PC-3 (cell line): ENCODE measurements around the gene MYO16. TPM values are rescaled to one million over a fixed set of nuclear protein-coding genes. Genes with fewer than 3 reads are reported as not detected.

Experiments used
- ATAC-seq: fragments of 200-7000 bp; cut with Tn5 transposase; 2 replicates; pipeline ENCODE4 v1.9.1; 2020; ENCODE audit warnings: mild to moderate bottlenecking, moderate library complexity
- BruUV-seq: library from RNA; stranded (reverse); fragments of 400-500 nt; replicated peaks from 2 replicates; lab custom pipeline; 2021; lab: Mats Ljungman, UMichigan
- CTCF ChIA-PET: fragments of 300-600 bp; sonication (Branson Sonifier 250); formaldehyde crosslinking; loops from one replicate; lab custom pipeline; 2022; ENCODE audit warnings: antibody characterized with exemption; lab: Charles Lee
- POLR2A ChIA-PET: fragments of 300-600 bp; sonication (Branson Sonifier 250); formaldehyde crosslinking; loops from one replicate; lab custom pipeline; 2022; ENCODE audit warnings: antibody characterized with exemption; ENCODE audit not compliant: unreplicated experiment; lab: Charles Lee
- DNase-seq: peaks from one replicate; pipeline ENCODE4 v3.0.0-alpha.2; 2015
- H2AFZ ChIP-seq: fragments of 300-600 bp; sonication (generic); 2 replicates; pipeline ENCODE4 v1.6.0; 2016; ENCODE audit warnings: antibody characterized with exemption, low read length
- H3F3A ChIP-seq: fragments of 300-600 bp; sonication (generic); one replicate; pipeline ENCODE4 v1.6.0; 2017; ENCODE audit warnings: antibody characterized with exemption, low read length, control low read depth, mild to moderate bottlenecking; ENCODE audit not compliant: unreplicated experiment
- H3K27ac ChIP-seq: fragments of 300-600 bp; sonication (generic); 2 replicates; pipeline ENCODE4 v1.5.1; 2016; ENCODE audit warnings: mild to moderate bottlenecking, low read length
- H3K27me3 ChIP-seq: fragments of 300-600 bp; sonication (generic); 2 replicates; pipeline ENCODE4 v1.6.1; 2016; ENCODE audit warnings: low read length, mixed read lengths
- H3K36me3 ChIP-seq: fragments of 300-600 bp; sonication (generic); 2 replicates; pipeline ENCODE4 v1.6.1; 2016; ENCODE audit warnings: low read depth, mixed run types, low read length, mixed read lengths
- H3K4me1 ChIP-seq: fragments of 300-600 bp; sonication (generic); 2 replicates; pipeline ENCODE4 v1.5.1; 2016; ENCODE audit warnings: low read length; ENCODE audit not compliant: insufficient read depth
- H3K4me2 ChIP-seq: fragments of 300-600 bp; sonication (generic); 2 replicates; pipeline ENCODE4 v1.6.0; 2016; ENCODE audit warnings: low read length
- H3K4me3 ChIP-seq: fragments of 300-600 bp; sonication (generic); 2 replicates; pipeline ENCODE4 v1.5.1; 2016; ENCODE audit warnings: mild to moderate bottlenecking, low read length, mixed read lengths
- H3K79me2 ChIP-seq: fragments of 300-600 bp; sonication (generic); 2 replicates; pipeline ENCODE4 v1.6.1; 2017; ENCODE audit warnings: low read length, mixed read lengths
- H3K9ac ChIP-seq: fragments of 300-600 bp; sonication (generic); 2 replicates; pipeline ENCODE4 v1.6.0; 2016; ENCODE audit warnings: mild to moderate bottlenecking, low read length
- H3K9me2 ChIP-seq: fragments of 300-600 bp; sonication (generic); replicated peaks from 2 replicates; pipeline ENCODE4 v1.6.1; 2016; ENCODE audit warnings: mixed run types, low read length, mixed read lengths
- H3K9me3 ChIP-seq: fragments of 300-600 bp; sonication (generic); 2 replicates; pipeline ENCODE4 v1.6.1; 2016; ENCODE audit warnings: low read length, mixed read lengths
- H4K20me1 ChIP-seq: fragments of 300-600 bp; sonication (generic); 2 replicates; pipeline ENCODE4 v1.6.1; 2016; ENCODE audit warnings: low read length, mixed read lengths
- EZH2 ChIP-seq: fragments of 300-600 bp; sonication (generic); IDR thresholded peaks from one replicate; pipeline ENCODE4 v1.6.1; 2017; ENCODE audit warnings: antibody characterized with exemption, mild to moderate bottlenecking, low read length; ENCODE audit not compliant: unreplicated experiment
- EZH2phosphoT487 ChIP-seq: fragments of 300-600 bp; sonication (generic); IDR thresholded peaks from 2 replicates; pipeline ENCODE4 v1.6.1; 2018; ENCODE audit warnings: mild to moderate bottlenecking, antibody characterized with exemption, low read length, borderline replicate concordance
- intact Hi-C: fragments of 100-400 bp; cut with micrococcal nuclease; formaldehyde crosslinking; loops from 2 replicates; pipeline ENCODE4 v1.9.0; 2023
- total RNA-seq: library from RNA; depleted of rRNA; stranded (reverse); fragments of >200 nt; gene quantifications from 2 replicates; pipeline ENCODE4 v1.2.3, GENCODE V29; 2014
- TF ChIP-seq, protein P1 (sequence below): fragments of 300-600 bp; sonication (generic); conservative IDR thresholded peaks from 2 replicates; pipeline ENCODE4 v1.5.1; 2017; ENCODE audit warnings: antibody characterized with exemption, low read depth, mild to moderate bottlenecking, low read length

MYO16 gene
- total RNA-seq, 1 experiment from 2014 or later = not detected

DNA sequence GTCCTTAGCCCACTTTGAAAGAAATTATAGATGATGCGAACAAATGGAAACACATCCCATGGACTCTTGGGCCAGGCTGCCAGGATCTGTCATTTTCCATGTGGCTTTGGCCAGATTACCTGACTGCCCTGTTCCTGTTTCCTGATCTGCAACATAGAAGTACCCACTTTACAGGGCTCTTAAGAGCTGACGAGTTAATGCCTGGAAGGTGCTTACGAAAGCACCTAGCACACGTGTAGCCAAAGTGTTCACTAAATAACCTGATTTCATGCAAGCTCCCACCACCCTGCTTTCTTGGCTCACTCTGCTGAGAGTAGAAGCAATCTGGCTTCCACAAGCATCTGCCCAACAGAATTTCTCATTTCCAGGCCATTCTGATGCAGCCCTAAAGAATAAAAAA lies 575.2 kb downstream of the MYO16 start:
- POLR2A ChIA-PET = no interaction called here
- no peaks in the 10 kb centered on the region for H3K36me3 ChIP-seq

DNA sequence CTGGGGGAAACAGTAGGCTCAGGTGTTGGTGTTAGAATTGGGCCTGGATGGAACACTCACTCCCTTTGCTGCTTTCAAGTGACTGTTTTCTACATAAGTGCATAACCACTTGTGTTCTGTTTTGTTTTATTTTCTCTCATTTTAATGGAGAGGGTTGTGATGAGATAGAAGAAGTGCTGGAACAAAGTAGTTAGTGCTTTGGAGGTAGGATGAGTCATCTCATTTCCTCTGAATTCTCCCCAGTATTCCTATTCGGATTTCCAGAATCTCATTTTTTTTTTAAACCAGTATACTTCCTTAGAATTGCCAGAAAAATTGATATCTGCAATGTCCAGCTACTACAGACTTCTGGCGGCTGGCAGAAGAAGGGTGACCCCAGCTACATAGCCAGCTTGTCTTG lies 575.9 kb downstream of the MYO16 start:
- no peak overlapping the region for H3K9ac ChIP-seq
- no peak overlapping the region for H3K4me2 ChIP-seq
- DNase-seq (no peak), ATAC-seq (0 out of 2 replicates have a peak, but pooled peaks have one; percentile 38)
- H3K9me2 ChIP-seq = no peaks in the 10 kb centered on the region
- no peaks in the 10 kb centered on the region for H4K20me1 ChIP-seq
- peaks cover 15% of the 10 kb centered on the region for H3K4me1 ChIP-seq
- H3K36me3 ChIP-seq = no peaks in the 10 kb centered on the region
- H3K79me2 ChIP-seq = no peaks in the 10 kb centered on the region
- H3K27me3 ChIP-seq = no peaks in the 10 kb centered on the region
- H3F3A ChIP-seq = no peaks in the 10 kb centered on the region
- H2AFZ ChIP-seq = no peak overlapping the region
- no TSS peak for BruUV-seq
- ChIA-PET CTCF (no interaction called here), POLR2A (no interaction called here)
- H3K4me3 ChIP-seq = no peak overlapping the region
- H3K27ac ChIP-seq = no peak overlapping the region
- H3K9me3 ChIP-seq = no peaks in the 10 kb centered on the region
- TF ChIP-seq, protein P1, sequence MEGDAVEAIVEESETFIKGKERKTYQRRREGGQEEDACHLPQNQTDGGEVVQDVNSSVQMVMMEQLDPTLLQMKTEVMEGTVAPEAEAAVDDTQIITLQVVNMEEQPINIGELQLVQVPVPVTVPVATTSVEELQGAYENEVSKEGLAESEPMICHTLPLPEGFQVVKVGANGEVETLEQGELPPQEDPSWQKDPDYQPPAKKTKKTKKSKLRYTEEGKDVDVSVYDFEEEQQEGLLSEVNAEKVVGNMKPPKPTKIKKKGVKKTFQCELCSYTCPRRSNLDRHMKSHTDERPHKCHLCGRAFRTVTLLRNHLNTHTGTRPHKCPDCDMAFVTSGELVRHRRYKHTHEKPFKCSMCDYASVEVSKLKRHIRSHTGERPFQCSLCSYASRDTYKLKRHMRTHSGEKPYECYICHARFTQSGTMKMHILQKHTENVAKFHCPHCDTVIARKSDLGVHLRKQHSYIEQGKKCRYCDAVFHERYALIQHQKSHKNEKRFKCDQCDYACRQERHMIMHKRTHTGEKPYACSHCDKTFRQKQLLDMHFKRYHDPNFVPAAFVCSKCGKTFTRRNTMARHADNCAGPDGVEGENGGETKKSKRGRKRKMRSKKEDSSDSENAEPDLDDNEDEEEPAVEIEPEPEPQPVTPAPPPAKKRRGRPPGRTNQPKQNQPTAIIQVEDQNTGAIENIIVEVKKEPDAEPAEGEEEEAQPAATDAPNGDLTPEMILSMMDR = no peak
- TF ChIP-seq EZH2phosphoT487 = no peak
- no peak for TF ChIP-seq EZH2
- intact Hi-C loops = no loop called here

More for the DNA sequence above, 575.2 kb downstream of the MYO16 start:
- Histone ChIP-seq H3K4me1 (peaks cover 8% of the 10 kb centered on the region), H4K20me1 (no peaks in the 10 kb centered on the region), H3K79me2 (no peaks in the 10 kb centered on the region), H2AFZ (no peak overlapping the region), H3K9me2 (no peaks in the 10 kb centered on the region), H3K4me3 (no peak overlapping the region), H3K9me3 (no peaks in the 10 kb centered on the region), H3K9ac (no peak overlapping the region), H3K27ac (no peak overlapping the region), H3K27me3 (no peaks in the 10 kb centered on the region), H3K4me2 (no peak overlapping the region), H3F3A (no peaks in the 10 kb centered on the region)
- DNase-seq (no peak), ATAC-seq (no peak)
- intact Hi-C loops = no loop called here
- CTCF ChIA-PET = no interaction called here
- BruUV-seq = no TSS peak
- no peak for TF ChIP-seq EZH2phosphoT487
- no peak for TF ChIP-seq EZH2
- TF ChIP-seq, protein P1 = no peak

DNA sequence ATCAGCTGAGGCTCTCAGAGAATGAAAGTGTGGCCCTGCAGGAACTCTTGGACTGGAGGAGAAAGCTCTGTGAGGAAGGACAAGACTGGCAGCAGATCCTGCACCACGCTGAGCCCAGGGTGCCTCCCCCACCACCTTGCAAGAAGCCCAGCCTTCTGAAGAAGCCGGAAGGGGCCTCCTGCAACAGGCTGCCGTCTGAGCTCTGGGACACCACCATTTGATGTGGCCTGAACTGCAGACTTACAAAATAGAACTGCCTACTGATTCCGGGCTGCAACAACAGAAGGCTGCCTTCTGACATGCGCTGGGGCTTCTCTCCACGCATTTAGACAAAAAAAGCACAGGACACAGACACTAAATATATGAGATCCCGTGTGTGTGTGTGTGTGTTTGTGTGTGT lies 577.2 kb downstream of the MYO16 start:
- no peak overlapping the region for H2AFZ ChIP-seq
- POLR2A ChIA-PET = no interaction called here
- no peaks in the 10 kb centered on the region for H4K20me1 ChIP-seq
- peaks cover 28% of the 10 kb centered on the region for H3K4me1 ChIP-seq
- H3K9ac ChIP-seq = no peak overlapping the region
- H3K79me2 ChIP-seq = no peaks in the 10 kb centered on the region
- H3K9me2 ChIP-seq = no peaks in the 10 kb centered on the region
- TF ChIP-seq, protein P1 = no peak
- no peak for TF ChIP-seq EZH2
- no peak for TF ChIP-seq EZH2phosphoT487
- CTCF ChIA-PET = no interaction called here
- ATAC-seq = no peak
- no peak for DNase-seq
- H3K27me3 ChIP-seq = no peaks in the 10 kb centered on the region
- no peaks in the 10 kb centered on the region for H3K36me3 ChIP-seq
- H3K27ac ChIP-seq = no peak overlapping the region
- H3K4me2 ChIP-seq = no peak overlapping the region
- no peaks in the 10 kb centered on the region for H3F3A ChIP-seq
- no peaks in the 10 kb centered on the region for H3K9me3 ChIP-seq
- H3K4me3 ChIP-seq = no peak overlapping the region
- intact Hi-C loops = no loop called here
- BruUV-seq = no TSS peak
